ENCODE measurements around the gene PAXIP1. TPM values are rescaled to one million over a fixed set of nuclear protein-coding genes. Genes with fewer than 3 reads are reported as not detected.

Gene PAXIP1, protein sequence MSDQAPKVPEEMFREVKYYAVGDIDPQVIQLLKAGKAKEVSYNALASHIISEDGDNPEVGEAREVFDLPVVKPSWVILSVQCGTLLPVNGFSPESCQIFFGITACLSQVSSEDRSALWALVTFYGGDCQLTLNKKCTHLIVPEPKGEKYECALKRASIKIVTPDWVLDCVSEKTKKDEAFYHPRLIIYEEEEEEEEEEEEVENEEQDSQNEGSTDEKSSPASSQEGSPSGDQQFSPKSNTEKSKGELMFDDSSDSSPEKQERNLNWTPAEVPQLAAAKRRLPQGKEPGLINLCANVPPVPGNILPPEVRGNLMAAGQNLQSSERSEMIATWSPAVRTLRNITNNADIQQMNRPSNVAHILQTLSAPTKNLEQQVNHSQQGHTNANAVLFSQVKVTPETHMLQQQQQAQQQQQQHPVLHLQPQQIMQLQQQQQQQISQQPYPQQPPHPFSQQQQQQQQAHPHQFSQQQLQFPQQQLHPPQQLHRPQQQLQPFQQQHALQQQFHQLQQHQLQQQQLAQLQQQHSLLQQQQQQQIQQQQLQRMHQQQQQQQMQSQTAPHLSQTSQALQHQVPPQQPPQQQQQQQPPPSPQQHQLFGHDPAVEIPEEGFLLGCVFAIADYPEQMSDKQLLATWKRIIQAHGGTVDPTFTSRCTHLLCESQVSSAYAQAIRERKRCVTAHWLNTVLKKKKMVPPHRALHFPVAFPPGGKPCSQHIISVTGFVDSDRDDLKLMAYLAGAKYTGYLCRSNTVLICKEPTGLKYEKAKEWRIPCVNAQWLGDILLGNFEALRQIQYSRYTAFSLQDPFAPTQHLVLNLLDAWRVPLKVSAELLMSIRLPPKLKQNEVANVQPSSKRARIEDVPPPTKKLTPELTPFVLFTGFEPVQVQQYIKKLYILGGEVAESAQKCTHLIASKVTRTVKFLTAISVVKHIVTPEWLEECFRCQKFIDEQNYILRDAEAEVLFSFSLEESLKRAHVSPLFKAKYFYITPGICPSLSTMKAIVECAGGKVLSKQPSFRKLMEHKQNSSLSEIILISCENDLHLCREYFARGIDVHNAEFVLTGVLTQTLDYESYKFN
- 1 to 10 TPM; 5.2 to 9.3 (median 7.4) TPM for total RNA-seq (2021; fragmentation: NEBNext Ultra II Directional; extraction: Animal tissue kit (Norgen Biotek cat#: 25700))
- long read RNA-seq, partial matches to known transcripts = 1 of 2 reads
- long read RNA-seq, other reads (novel, unspliced or antisense) = 1 of 2 reads

GRCh38 chr7:155003092-155003375 lies at the start of gene PAXIP1:
Gene PAXIP1 (minus strand): TSS chr7:155003124. CDS start chr7:155002929, 195 bp downstream.
- no peak for DNase-seq
- Mint-ChIP-seq H3K27me3 (ENCODE audit: insufficient read depth) (no peaks in the 10 kb centered on the region), H3K27ac (peak within 1 kb of the TSS; percentile 88), H3K36me3 (ENCODE audit: low read depth) (peaks cover 4% of the 10 kb centered on the region; the same call in 1 of the 2 replicates), H3K9me3 (no peaks in the 10 kb centered on the region), H3K4me1 (ENCODE audit: low read depth) (peaks cover 11% of the 10 kb centered on the region), H3K4me3 (peak within 1 kb of the TSS; percentile 96)
- TF ChIP-seq, protein P1, sequence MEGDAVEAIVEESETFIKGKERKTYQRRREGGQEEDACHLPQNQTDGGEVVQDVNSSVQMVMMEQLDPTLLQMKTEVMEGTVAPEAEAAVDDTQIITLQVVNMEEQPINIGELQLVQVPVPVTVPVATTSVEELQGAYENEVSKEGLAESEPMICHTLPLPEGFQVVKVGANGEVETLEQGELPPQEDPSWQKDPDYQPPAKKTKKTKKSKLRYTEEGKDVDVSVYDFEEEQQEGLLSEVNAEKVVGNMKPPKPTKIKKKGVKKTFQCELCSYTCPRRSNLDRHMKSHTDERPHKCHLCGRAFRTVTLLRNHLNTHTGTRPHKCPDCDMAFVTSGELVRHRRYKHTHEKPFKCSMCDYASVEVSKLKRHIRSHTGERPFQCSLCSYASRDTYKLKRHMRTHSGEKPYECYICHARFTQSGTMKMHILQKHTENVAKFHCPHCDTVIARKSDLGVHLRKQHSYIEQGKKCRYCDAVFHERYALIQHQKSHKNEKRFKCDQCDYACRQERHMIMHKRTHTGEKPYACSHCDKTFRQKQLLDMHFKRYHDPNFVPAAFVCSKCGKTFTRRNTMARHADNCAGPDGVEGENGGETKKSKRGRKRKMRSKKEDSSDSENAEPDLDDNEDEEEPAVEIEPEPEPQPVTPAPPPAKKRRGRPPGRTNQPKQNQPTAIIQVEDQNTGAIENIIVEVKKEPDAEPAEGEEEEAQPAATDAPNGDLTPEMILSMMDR (IDR thresholded peaks at IDR 0.05) = no peak

GRCh38 chr7:155051355-155051754 lies 48.4 kb upstream of the PAXIP1 start:
- 0 out of 2 replicates have a peak, but pooled peaks cover 3% of the 10 kb centered on the region for H3K27me3 Mint-ChIP-seq (ENCODE audit: insufficient read depth)
- no peaks in the 10 kb centered on the region; the same call in 1 of the 2 replicates for H3K36me3 Mint-ChIP-seq (ENCODE audit: low read depth)
- H3K9me3 Mint-ChIP-seq = no peaks in the 10 kb centered on the region; the same call in 1 of the 2 replicates
- no peak overlapping the region for H3K4me3 Mint-ChIP-seq
- no peak for DNase-seq
- no peaks in the 10 kb centered on the region for H3K4me1 Mint-ChIP-seq (ENCODE audit: low read depth)
- TF ChIP-seq, protein P1 (IDR thresholded peaks at IDR 0.05) = no peak
- no peak overlapping the region for H3K27ac Mint-ChIP-seq

GRCh38 chr7:155048006-155048405 lies 45.1 kb upstream of the PAXIP1 start:
- Mint-ChIP-seq H3K27ac (no peak overlapping the region), H3K4me3 (no peak overlapping the region), H3K9me3 (no peaks in the 10 kb centered on the region), H3K27me3 (ENCODE audit: insufficient read depth) (0 out of 2 replicates have a peak, but pooled peaks cover 3% of the 10 kb centered on the region), H3K36me3 (ENCODE audit: low read depth) (no peaks in the 10 kb centered on the region), H3K4me1 (ENCODE audit: low read depth) (no peaks in the 10 kb centered on the region)
- TF ChIP-seq, protein P1 (IDR thresholded peaks at IDR 0.05) = no peak
- no peak for DNase-seq

DNA sequence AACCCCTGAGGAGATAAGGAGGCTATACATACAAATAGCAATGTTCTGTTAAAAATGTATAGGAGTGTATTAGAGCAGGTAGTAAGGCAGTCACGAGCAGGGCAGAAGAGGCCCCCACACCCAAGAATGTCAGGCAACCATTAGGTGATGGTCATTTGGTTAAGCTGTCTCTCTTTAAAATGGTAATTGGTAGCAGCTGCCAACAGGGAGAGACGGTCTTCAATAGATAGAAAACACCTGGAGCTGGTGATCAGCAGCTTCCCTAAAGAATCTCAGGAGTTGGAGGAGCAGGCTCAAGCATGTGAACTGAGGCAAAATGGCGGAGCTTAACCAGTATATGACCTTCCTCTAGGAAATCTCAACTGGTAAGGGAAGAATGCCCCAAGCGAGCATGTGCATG lies 40.8 kb upstream of the PAXIP1 start:
- no peak overlapping the region for H3K4me3 Mint-ChIP-seq

More for the DNA sequence above, 40.8 kb upstream of the PAXIP1 start:
- Mint-ChIP-seq H3K27ac (no peak overlapping the region), H3K36me3 (ENCODE audit: low read depth) (no peaks in the 10 kb centered on the region), H3K4me1 (ENCODE audit: low read depth) (no peaks in the 10 kb centered on the region), H3K9me3 (no peaks in the 10 kb centered on the region), H3K27me3 (ENCODE audit: insufficient read depth) (no peaks in the 10 kb centered on the region; the same call in 1 of the 2 replicates)
- TF ChIP-seq, protein P1 (IDR thresholded peaks at IDR 0.05) = no peak
- no peak for DNase-seq
